Cardiac muscle cell (in vitro differentiated cells and primary cell): ENCODE data around the gene ANO6. TPM values are rescaled to one million over a fixed set of nuclear protein-coding genes. Genes with fewer than 3 reads are reported as not detected.
A peak's percentile ranks its signal among the peaks of the same experiment; 100 is the strongest.

ENCODE experiments used
- DNase-seq, 2 donors: peaks; one replicate each; pipeline versions ENCODE4 v3.0.0 to v3.0.0-alpha.2; 2010 to 2017; ENCODE audit warnings: low read depth in 1 of 2, low spot score in 1 of 2
- H3K27ac ChIP-seq: fragments of 200-600 bp; sonication (generic); 2 replicates; pipeline ENCODE4 v1.5.1; 2016
- H3K27me3 ChIP-seq: fragments of 200-600 bp; sonication (generic); 2 replicates; pipeline ENCODE4 v1.6.0; 2016; ENCODE audit warnings: control low read depth
- H3K36me3 ChIP-seq: fragments of 200-600 bp; sonication (generic); 2 replicates; pipeline ENCODE4 v1.5.1; 2016; ENCODE audit warnings: control low read depth
- H3K4me1 ChIP-seq: fragments of 200-600 bp; sonication (generic); 2 replicates; pipeline ENCODE4 v1.8.1; 2017; ENCODE audit warnings: low read depth, mild to moderate bottlenecking, mixed run types
- H3K4me3 ChIP-seq: fragments of 200-600 bp; sonication (generic); 2 replicates; pipeline ENCODE4 v1.5.1; 2016; ENCODE audit warnings: mild to moderate bottlenecking
- H3K9me3 ChIP-seq: fragments of 200-600 bp; sonication (generic); 2 replicates; pipeline ENCODE4 v1.5.1; 2017; ENCODE audit warnings: low read depth, mild to moderate bottlenecking, control low read depth
- CTCF ChIP-seq: IDR thresholded peaks from 2 replicates; pipeline ENCODE4 v1.5.1; 2012; ENCODE audit warnings: low read depth, mild to moderate bottlenecking, low read length
- polyA plus RNA-seq: library from polyadenylated mRNA; unstranded; fragments of >200 nt; fragmentation: Nextera tagmentation; extraction: Ambion mirVana; gene quantifications from 2 replicates; pipeline ENCODE4 v1.2.1, GENCODE V29; 2016
- total RNA-seq: library from RNA; depleted of rRNA; stranded (reverse); fragments of >200 nt; gene quantifications from 2 replicates; pipeline ENCODE4 v1.2.3, GENCODE V29; 2016

ANO6 gene
- total and polyA plus RNA-seq, 2 experiments from 2014 or later: 36.0 to 50.8 TPM

GRCh38 chr12:45276154-45276755 is 60.4 kb downstream of the ANO6 start:
- Histone ChIP-seq H3K4me1 (peaks cover 42% of the 10 kb centered on the region), H3K9me3 (no peaks in the 10 kb centered on the region), H3K27me3 (no peaks in the 10 kb centered on the region), H3K4me3 (no peak overlapping the region), H3K36me3 (no peaks in the 10 kb centered on the region), H3K27ac (no peak overlapping the region)
- no peak for DNase-seq
- TF ChIP-seq CTCF: no peak

- no peak for TF ChIP-seq CTCF
- no peaks in the 10 kb centered on the region for H3K27me3 ChIP-seq
These were observed 62.6 kb downstream of the ANO6 start for GRCh38 chr12:45278447-45278846.

GRCh38 chr12:45279931-45280830 is 64.3 kb downstream of the ANO6 start:
- no peaks in the 10 kb centered on the region for H3K9me3 ChIP-seq
- no peak for TF ChIP-seq CTCF
- peaks cover 36% of the 10 kb centered on the region for H3K4me1 ChIP-seq
- H3K36me3 ChIP-seq: no peaks in the 10 kb centered on the region
- no peak overlapping the region for H3K4me3 ChIP-seq
- H3K27me3 ChIP-seq: no peaks in the 10 kb centered on the region
- DNase-seq: no peak
- H3K27ac ChIP-seq: peak overlapping the region; percentile 51

More at GRCh38 chr12:45278447-45278846, 62.6 kb downstream of the ANO6 start:
- H3K9me3 ChIP-seq: no peaks in the 10 kb centered on the region
- no peak overlapping the region for H3K4me3 ChIP-seq
- peak overlapping the region; percentile 51 for H3K27ac ChIP-seq
- peaks cover 40% of the 10 kb centered on the region for H3K4me1 ChIP-seq
- DNase-seq: no peak
- no peaks in the 10 kb centered on the region for H3K36me3 ChIP-seq

GRCh38 chr12:45281994-45282393 is 66.1 kb downstream of the ANO6 start:
- no peak overlapping the region for H3K4me3 ChIP-seq
- TF ChIP-seq CTCF: no peak
- peak in 1 of 2 donors; percentile 36 for DNase-seq
- H3K9me3 ChIP-seq: no peaks in the 10 kb centered on the region
- H3K27ac ChIP-seq: no peak overlapping the region
- H3K36me3 ChIP-seq: no peaks in the 10 kb centered on the region
- H3K4me1 ChIP-seq: peaks cover 36% of the 10 kb centered on the region
- H3K27me3 ChIP-seq: no peaks in the 10 kb centered on the region

GRCh38 chr12:45282411-45282810 is 66.5 kb downstream of the ANO6 start:
- Histone ChIP-seq H3K9me3 (no peaks in the 10 kb centered on the region), H3K4me3 (no peak overlapping the region), H3K27ac (no peak overlapping the region), H3K4me1 (peaks cover 34% of the 10 kb centered on the region), H3K36me3 (no peaks in the 10 kb centered on the region), H3K27me3 (no peaks in the 10 kb centered on the region)
- no peak for TF ChIP-seq CTCF
- no peak for DNase-seq
